Gastrocnemius medialis (tissue), 4 donors: ENCODE data around the gene EP400. TPM values are rescaled to one million over a fixed set of nuclear protein-coding genes. Genes with fewer than 3 reads are reported as not detected.
"Not testable (repeated sequence)": the region's sequence is repeated elsewhere in the genome, so short reads cannot be mapped to it uniquely, and the experiment has no call there.

Experiments used
- ATAC-seq, 2 donors: fragments of 150-250 bp; one replicate each; pipeline ENCODE4 v1.9.1; 2016
- DNase-seq, 2 donors: peaks; one replicate each; pipeline ENCODE4 v3.0.0-alpha.2; 2019
- H3K27ac ChIP-seq, 4 donors: fragments of 200-600 bp; sonication (generic); 1 replicate in 1 of 4; 2 replicates in 3 of 4; pipeline ENCODE4 v1.5.1; 2016 to 2018; ENCODE audit warnings: mild to moderate bottlenecking in 2 of 4, moderate library complexity in 1 of 4
- H3K27me3 ChIP-seq, 3 donors: fragments of 200-600 bp; sonication (generic) in 2 of 3; 1 replicate in 1 of 3; 2 replicates in 2 of 3; pipeline versions ENCODE4 v1.5.1 to v1.6.0; 2016 to 2019; ENCODE audit warnings: mild to moderate bottlenecking in 1 of 3, moderate library complexity in 1 of 3
- H3K36me3 ChIP-seq, 2 donors: fragments of 200-600 bp; sonication (generic) in 1 of 2; one replicate each; pipeline ENCODE4 v1.5.1; 2017 to 2018
- H3K4me1 ChIP-seq, 2 donors: fragments of 200-600 bp; sonication (generic) in 1 of 2; one replicate each; pipeline ENCODE4 v1.5.1; 2016 to 2017; ENCODE audit warnings: mild to moderate bottlenecking in 2 of 2
- H3K4me3 ChIP-seq, 4 donors: fragments of 200-600 bp; sonication (generic) in 3 of 4; 1 replicate in 1 of 4; 2 replicates in 3 of 4; pipeline ENCODE4 v1.5.1; 2016 to 2019; ENCODE audit warnings: mild to moderate bottlenecking in 2 of 4
- H3K9me3 ChIP-seq, 3 donors: fragments of 200-600 bp; sonication (generic) in 2 of 3; 1 replicate in 1 of 3; 2 replicates in 2 of 3; pipeline ENCODE4 v1.5.1; 2016 to 2019
- CTCF ChIP-seq, 5 experiments: fragments of 450-650 bp in 3 of 5; fragments of 200-600 bp in 2 of 5; sonication (generic) in 2 of 5; IDR thresholded peaks in 4 of 5; conservative IDR thresholded peaks in 1 of 5; 1 replicate in 4 of 5; 2 replicates in 1 of 5; pipeline ENCODE4 v1.5.1; 2016 to 2019; ENCODE audit warnings: antibody characterized with exemption in 5 of 5, mild to moderate bottlenecking in 3 of 5, moderate library complexity in 3 of 5
- POLR2A ChIP-seq, 2 donors: fragments of 450-650 bp; IDR thresholded peaks; one replicate each; pipeline ENCODE4 v1.6.1; 2017; ENCODE audit warnings: antibody characterized with exemption in 2 of 2, mild to moderate bottlenecking in 2 of 2, moderate library complexity in 2 of 2
- in situ Hi-C, 4 donors: fragments of 200-750 bp; cut with MboI; loops; one replicate each; pipeline versions ENCODE4 v1.15.0 to v1.8.0; 2017; ENCODE audit warnings: low sequenced_read_pairs in 4 of 4
- intact Hi-C: fragments of 100-400 bp; cut with DNase I; formaldehyde crosslinking; loops from one replicate; pipeline ENCODE4 v1.15.1; 2023; ENCODE audit warnings: low total_unique reads
- total RNA-seq, 4 donors: library from RNA; depleted of rRNA; stranded (reverse); fragments of >200 nt; gene quantifications; one replicate each; pipeline versions ENCODE4 v1.1.0 to v1.2.3, GENCODE V29; 2016

The EP400 gene
- total RNA-seq, 4 donors from 2014 or later = 11.9 to 17.4 (median 15.0) TPM

- in situ Hi-C loops (loop anchor here in 1 of 4 donors (25.0 kb wide), 1 partner anchor 871 kb away; no protein-coding TSS in a partner anchor), intact Hi-C loops (no loop called here)
- no peaks in the 10 kb centered on the region for H3K9me3 ChIP-seq
- no peak for ATAC-seq
- TF ChIP-seq POLR2A (IDR thresholded peaks at IDR 0.05) (no peak), CTCF (IDR thresholded peaks at IDR 0.05 in 4 of 5, conservative IDR thresholded peaks at IDR 0.05 in 1 of 5) (no peak)
- H3K27me3 ChIP-seq = no peaks in the 10 kb centered on the region
- no peak for DNase-seq
- no peak overlapping the region for H3K4me3 ChIP-seq
- H3K4me1 ChIP-seq = no peaks in the 10 kb centered on the region
- peaks cover 0 to 80% of the 10 kb centered on the region in 2 donors for H3K36me3 ChIP-seq
- H3K27ac ChIP-seq = no peak overlapping the region
Measured at GRCh38 chr12:131983554-131983953, 33.8 kb downstream of the EP400 start.

- Histone ChIP-seq H3K4me1 (no peaks in the 10 kb centered on the region), H3K9me3 (no peaks in the 10 kb centered on the region), H3K27ac (no peak overlapping the region), H3K4me3 (no peak overlapping the region), H3K27me3 (no peaks in the 10 kb centered on the region), H3K36me3 (peaks cover 0 to 81% of the 10 kb centered on the region in 2 donors)
- in situ Hi-C loops (loop anchor here in 1 of 4 donors (25.0 kb wide), 1 partner anchor 872 kb away; no protein-coding TSS in a partner anchor), intact Hi-C loops (no loop called here)
- ATAC-seq (no peak), DNase-seq (no peak)
- TF ChIP-seq CTCF (IDR thresholded peaks at IDR 0.05 in 4 of 5, conservative IDR thresholded peaks at IDR 0.05 in 1 of 5) = no peak
- TF ChIP-seq POLR2A (IDR thresholded peaks at IDR 0.05) = no peak
Measured at GRCh38 chr12:131984334-131984733, 34.6 kb downstream of the EP400 start.

GRCh38 chr12:131985510-131985875, 35.8 kb downstream of the EP400 start:
- H3K4me3 ChIP-seq, H3K4me1 ChIP-seq, DNase-seq, ATAC-seq, H3K27ac ChIP-seq, H3K9me3 ChIP-seq, H3K27me3 ChIP-seq, intact Hi-C loops: not testable (repeated sequence)
- in situ Hi-C loops = loop anchor here in 1 of 4 donors (25.0 kb wide), 1 partner anchor 873 kb away; no protein-coding TSS in a partner anchor
- peaks cover 0 to 79% of the 10 kb centered on the region in 2 donors for H3K36me3 ChIP-seq

- intact Hi-C loops (no loop called here), in situ Hi-C loops (loop anchor here in 1 of 4 donors (25.0 kb wide), 1 partner anchor 874 kb away; no protein-coding TSS in a partner anchor)
- H3K36me3 ChIP-seq = peaks cover 0 to 79% of the 10 kb centered on the region in 2 donors
- H3K27me3 ChIP-seq = no peaks in the 10 kb centered on the region
- TF ChIP-seq POLR2A (IDR thresholded peaks at IDR 0.05) (no peak), CTCF (IDR thresholded peaks at IDR 0.05 in 4 of 5, conservative IDR thresholded peaks at IDR 0.05 in 1 of 5) (no peak)
- H3K4me1 ChIP-seq = no peaks in the 10 kb centered on the region
- no peak for ATAC-seq
- no peak for DNase-seq
- no peak overlapping the region for H3K4me3 ChIP-seq
- H3K9me3 ChIP-seq = no peaks in the 10 kb centered on the region
- no peak overlapping the region for H3K27ac ChIP-seq
Measured at GRCh38 chr12:131986361-131986760, 36.6 kb downstream of the EP400 start.

- intact Hi-C loops = no loop called here
- Histone ChIP-seq H3K27me3 (no peaks in the 10 kb centered on the region), H3K27ac (no peak overlapping the region), H3K4me3 (no peak overlapping the region), H3K36me3 (peaks cover 0 to 76% of the 10 kb centered on the region in 2 donors), H3K9me3 (no peaks in the 10 kb centered on the region), H3K4me1 (no peaks in the 10 kb centered on the region)
- TF ChIP-seq CTCF (IDR thresholded peaks at IDR 0.05 in 4 of 5, conservative IDR thresholded peaks at IDR 0.05 in 1 of 5) (no peak), POLR2A (IDR thresholded peaks at IDR 0.05) (no peak)
- in situ Hi-C loops = loop anchor here in 1 of 4 donors (25.0 kb wide), 1 partner anchor 875 kb away; no protein-coding TSS in a partner anchor
- ATAC-seq (no peak), DNase-seq (no peak)
Measured at GRCh38 chr12:131986910-131987309, 37.2 kb downstream of the EP400 start.
